NCI-H146 treated with DMSO at 0.1 percent for 48 hours (cell line): ENCODE results near the gene CNOT9.

Experiments
- DNase-seq: peaks from one replicate; lab custom pipeline; 2025; ENCODE audit not compliant: unreplicated experiment; lab: John Stamatoyannopoulos, UW

Gene CNOT9

DNA sequence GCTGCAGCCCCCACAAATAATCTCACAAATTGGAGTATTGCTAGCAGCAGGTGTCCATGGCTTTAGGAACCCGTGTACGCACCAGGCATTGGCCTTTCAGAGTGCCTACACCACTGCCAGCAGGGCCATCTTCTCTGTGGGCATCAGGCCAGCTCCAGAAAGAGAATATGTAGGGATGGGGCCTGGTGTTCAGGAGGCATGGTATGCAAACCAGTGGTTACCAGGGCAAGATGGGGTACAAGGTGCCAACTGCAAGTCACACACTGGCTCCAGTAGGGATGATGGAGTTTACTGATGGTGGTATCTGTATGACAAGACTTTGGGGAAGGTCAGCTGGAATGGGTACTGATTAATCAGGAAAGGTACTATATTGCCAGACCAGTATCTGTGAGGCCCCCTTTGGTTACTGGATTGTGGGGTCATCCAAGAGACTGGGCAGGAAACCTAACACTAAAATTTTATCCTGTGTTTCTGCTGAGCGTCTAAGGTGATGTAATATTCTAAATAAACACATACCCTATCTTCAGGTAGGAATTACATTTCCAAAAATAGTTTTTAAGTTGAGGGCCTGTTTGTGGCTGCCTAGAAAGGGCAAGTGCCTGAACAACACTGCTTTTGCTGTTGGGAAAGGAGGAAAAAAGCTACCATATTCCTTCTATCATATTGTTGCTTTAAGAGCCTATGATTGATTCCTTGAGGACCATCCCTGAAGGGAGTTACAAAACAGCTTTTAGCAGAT, 9.0 kb downstream of the CNOT9 start:
- no peak for DNase-seq

DNA sequence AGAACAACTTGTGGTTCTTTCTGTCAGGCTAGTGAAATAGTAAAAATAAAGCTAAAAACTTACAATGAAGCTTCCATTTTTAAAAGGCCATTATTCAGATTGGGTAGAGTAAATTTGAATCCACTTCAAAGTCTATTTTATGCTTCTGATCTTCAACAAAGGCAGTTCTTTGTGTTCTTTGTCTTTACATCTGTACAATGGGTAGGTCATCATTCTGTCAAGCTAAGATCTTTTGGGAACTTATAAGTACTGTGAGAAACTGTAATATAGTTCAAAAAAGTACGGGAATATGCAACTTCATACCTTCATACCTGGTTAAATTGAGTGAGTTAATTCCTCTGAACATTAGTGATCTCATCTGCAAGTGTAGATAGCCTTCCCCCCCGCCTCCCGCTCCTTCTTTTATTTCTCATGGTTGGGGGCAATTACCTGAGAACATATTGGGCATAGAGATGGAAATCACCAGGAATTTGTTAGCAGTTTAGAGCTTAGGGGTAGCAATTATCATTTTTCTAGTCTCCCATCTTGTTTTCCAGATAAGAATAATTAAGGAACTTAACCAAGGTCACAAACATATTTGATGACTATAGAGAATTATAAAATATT, 9.7 kb downstream of the CNOT9 start:
- DNase-seq, result no peak

DNA sequence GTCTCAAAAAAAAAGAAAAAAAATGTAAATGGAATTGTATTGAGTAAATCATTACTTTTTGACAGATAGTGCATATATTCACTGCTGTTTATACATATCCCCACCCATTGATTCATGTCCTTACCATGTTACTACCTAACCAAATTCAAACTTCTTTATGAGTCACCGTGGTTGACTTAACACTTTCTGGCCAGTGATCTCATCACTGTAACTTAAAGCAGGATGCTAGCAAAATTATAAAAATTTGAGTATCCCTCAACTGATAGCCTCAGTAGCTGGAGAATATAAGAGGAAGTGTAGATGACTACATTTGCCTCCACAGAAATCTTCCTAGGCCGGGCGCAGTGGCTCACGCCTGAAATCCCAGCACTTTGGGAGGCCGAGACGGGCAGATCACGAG, 13.4 kb downstream of the CNOT9 start:
- no peak for DNase-seq

DNA sequence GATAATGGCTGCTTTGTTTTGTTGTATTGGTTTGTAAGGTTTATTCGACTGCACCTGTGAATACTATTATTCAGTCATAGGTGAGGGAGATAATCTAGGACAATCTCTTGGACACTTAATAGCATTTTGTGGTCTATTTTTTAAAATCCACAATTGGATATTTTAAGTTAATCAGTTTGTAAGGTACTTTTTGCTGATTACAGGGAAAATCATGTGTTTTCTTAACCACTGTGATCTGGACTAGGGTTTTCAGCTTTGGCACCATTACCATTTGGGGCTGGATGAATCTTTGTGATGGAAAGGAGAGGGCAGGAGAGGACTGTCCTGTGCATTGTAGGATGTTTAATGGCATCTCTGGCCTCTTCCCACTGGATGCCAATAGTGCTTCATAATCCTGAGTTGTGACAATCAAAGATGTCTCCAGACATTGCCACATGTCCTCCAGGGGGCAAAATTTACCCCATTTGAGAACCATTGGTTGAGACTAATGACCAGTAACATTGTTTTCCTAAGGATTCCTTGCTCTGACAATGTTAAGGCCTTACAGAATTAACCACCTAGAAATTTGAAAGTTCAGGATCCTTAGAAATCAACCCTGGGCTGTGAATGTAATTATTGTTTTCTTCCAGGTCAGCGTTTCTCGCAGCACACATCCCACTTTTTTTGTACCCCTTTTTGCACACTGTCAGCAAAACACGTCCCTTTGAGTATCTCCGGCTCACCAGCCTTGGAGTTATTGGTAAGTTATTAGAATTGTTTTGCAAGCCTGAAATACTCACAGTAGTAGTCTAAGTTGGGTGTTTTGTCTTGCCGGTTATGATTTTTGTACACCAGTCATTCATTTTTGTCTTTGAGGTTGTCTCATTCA, 15.6 kb downstream of the CNOT9 start:
- no peak for DNase-seq

DNA sequence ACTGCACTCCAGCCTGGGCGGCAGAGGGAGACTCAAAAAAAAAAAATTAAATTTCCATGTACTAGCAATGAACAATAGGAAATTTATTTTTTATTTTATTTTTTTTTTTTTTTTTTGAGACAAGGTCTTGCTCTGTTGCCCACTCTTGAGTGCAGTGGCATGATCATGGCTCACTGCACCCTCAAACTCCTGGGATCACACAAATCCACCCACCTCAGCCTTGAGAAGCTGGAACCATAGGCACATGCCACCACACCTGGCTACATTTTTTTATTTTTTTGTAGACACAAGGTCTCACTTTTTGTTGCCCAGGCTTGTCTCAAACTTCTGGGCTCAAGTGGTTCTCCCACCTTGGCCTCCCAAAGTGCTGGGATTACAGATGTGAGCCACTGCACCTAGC, 16.9 kb downstream of the CNOT9 start:
- DNase-seq, result no peak

DNA sequence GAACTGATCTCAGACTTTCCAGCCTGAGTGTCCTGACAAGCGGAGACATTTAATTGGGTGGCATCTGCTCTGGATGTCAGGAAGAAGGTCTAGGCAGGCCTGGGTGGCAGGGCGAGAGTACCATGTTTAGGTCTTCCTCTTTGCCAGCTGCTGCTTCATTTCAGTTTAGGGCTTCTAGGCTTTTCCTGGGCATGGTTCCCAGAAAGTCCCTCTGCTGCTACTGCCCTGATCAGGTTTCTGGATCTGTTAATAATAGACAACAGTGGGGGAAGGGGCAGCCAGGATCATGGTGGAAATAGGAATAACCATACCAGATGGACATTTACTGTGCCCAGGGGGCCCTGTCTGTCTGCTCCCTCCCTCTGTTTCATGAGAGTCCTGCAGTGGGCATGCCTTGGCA, 36.8 kb downstream of the CNOT9 start:
- DNase-seq, result no peak

DNA sequence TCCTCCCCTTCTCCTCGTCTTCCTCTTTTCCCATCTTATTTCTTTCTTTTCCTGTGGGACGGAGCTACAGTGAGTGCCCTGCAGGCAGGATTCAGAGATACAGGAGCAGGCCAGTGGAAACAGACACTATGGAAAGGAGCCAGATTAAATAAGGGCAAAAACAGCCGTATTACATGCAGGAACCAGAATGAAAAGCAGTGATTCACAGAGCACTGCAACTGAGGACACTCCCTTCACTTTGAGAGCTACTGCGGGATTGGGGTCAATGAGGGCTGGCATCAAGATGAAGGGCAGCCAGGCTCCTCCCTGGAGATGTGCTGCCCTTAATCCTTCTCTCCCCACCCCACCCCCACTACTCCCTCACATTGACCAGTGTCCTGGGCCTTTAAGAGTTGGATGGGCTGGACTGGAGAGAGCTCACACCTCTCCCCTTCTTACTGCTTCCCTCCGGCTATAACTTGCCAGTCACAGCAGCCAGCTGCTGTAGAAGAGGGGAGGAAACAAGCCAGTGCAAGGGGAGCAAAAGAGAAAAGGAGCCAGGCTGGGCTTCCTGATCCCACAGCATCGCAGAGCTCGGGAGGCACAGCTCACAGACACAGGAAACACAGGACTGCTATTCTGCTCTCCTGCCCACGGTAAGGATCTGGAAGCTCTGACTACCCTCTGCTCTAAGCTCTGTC, 38.9 kb downstream of the CNOT9 start, which contains the start of gene PLCD4:
Gene PLCD4 (plus strand): TSS at position 464 of the 680 bp plus-strand sequence. CDS start 7,841 bp downstream, outside the sequence.
- no peak for DNase-seq

DNA sequence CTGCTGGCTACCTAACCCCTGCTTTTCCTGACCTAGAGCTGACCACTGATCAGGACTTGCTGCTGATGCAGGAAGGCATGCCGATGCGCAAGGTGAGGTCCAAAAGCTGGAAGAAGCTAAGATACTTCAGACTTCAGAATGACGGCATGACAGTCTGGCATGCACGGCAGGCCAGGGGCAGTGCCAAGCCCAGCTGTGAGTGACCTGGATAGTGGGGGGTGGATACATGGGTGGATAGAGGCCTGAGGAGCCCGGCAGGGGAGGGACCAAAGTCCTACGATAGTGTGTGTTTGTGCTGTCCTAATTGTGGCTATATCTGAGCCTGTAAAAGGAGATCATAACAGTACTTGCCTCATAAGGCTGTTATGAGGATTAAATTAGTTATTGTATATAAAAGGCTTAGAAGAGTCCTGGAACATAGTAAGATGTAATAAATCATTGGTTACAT, 47.3 kb downstream of the CNOT9 start:
- no peak for DNase-seq

DNA sequence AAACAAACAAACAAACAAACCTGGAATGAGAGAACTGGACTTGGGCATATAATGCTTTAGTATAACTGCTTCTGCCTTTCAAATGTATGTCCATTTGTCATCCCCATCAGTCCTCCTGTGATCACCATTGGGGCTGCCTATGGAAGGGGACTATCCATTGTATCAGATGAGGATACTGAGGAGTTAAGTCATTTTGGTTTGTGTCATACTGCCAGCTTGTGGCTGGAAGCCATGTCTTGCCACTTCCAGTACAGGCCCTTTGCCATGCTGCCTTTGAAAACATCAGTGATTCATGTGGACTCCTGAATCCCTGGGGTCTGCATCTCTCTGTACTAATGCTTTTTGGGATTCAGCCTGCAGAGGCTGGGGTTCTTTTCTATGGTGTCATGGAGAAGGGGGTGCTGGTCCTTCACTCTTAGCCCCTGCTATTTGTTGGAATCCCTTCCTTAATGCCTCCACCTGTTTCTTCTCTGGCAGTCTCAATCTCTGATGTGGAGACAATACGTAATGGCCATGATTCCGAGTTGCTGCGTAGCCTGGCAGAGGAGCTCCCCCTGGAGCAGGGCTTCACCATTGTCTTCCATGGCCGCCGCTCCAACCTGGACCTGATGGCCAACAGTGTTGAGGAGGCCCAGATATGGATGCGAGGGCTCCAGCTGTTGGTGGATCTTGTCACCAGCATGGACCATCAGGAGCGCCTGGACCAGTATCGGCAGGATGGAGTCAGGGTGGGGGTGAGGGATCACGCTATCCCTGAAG, 49.6 kb downstream of the CNOT9 start:
- no peak for DNase-seq

DNA sequence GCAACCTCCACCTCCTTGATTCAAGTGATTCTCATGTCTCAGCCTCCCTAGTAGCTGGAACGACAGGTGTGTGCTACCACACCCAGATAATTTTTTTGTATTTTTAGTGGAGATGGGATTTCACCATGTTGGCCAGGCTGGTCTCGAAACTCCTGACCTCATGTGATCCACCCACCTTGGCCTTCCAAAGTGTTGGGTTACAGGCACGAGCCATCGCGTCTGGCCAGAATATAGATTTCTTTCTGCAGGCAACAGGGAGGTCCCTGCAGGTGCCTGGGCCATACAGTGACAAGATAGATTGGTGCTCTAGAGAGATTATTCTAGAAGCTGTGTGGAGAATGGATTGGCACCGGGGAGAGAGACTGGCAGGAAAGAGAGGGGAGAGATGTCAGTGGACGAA, 52.4 kb downstream of the CNOT9 start:
- DNase-seq, result no peak

DNA sequence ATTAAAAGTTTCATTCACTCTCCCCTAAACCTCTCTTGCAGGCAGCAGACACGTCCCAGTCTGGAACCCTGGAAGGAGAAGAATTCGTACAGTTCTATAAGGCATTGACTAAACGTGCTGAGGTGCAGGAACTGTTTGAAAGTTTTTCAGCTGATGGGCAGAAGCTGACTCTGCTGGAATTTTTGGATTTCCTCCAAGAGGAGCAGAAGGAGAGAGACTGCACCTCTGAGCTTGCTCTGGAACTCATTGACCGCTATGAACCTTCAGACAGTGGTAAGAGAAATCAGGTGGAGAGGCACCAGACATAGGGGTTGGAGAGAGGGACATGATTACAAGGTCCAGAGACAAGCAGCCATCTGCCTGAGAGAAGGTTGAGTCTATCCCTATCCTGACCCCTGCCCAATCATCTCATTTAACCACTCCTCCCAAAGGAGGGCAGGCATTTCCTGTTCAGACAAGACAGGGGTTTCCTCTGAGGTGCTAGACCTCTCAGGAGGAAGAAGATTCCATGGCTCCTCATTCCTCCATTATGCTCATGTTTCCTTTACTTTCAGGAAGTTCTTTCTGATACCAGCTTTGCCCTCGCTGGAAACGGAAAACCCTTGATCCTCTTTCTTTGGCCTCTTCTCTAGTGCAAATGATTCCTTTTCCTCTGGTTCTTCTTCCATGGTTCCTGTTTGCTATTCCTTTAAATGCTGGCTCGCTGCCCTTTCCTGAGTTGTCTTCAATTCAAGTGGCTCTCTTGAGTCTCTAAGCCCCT, 54.1 kb downstream of the CNOT9 start:
- no peak for DNase-seq

DNA sequence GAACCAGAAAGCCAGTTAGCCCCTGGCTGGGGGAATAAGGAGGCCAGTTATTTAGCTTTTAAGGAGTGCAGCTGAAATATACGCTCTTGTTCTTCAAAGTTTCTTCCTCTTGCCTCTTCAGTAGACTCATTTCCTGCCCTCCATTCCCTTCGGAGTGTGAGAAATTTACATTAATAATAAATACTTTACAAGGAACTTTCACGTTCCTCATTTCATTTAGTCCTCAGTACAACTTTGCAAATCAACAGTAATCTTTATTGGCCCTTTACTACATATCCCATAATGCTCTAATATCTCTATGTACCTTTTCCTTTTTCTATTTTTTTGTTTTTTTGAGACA, 54.7 kb downstream of the CNOT9 start:
- DNase-seq, result no peak

DNA sequence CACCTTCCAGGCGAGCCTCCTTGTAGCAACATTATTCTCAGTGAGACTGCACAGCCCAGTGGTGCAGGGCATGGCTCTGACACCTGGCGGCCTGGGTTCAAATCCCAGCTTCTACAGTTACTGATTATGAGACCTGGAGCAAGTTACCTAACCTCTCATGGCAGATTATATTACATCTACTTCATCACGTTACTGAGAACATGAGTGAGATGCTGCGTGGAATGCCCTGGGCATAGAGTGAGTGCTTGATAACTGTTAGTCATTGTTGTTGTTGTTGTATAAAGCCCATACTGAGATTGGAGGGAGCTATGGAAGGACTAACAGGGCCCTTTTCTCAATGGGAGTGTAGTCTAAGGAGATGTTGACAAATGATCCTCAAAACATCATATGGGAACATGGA, 57.7 kb downstream of the CNOT9 start:
- no peak for DNase-seq

DNA sequence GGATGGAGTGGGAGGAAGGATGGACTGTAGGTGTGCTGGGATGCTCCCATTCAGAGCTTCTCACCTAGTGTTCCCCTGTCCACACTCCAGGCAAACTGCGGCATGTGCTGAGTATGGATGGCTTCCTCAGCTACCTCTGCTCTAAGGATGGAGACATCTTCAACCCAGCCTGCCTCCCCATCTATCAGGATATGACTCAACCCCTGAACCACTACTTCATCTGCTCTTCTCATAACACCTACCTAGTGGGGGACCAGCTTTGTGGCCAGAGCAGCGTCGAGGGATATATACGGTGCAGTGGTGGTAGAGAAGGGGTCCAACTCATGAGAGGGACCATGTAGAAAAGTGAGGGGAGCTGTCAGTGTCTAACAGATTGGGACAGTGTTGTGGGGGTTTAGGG, 59.3 kb downstream of the CNOT9 start:
- no peak for DNase-seq

DNA sequence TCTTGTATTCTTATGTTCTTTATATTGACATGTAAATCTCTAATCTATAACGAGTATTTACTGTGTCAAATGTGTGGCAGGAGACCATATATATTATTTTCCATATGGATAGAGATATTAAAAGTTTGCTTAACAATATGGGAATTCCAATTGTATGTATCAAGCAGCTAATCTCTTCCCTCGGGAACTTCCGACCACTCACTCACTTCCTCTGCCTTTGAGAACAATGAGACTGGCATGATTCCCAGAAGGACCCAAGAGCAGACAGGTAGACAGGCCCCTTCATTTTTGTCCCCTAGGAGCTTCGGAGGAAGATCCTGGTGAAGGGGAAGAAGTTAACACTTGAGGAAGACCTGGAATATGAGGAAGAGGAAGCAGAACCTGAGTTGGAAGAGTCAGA, 63.2 kb downstream of the CNOT9 start:
- no peak for DNase-seq

DNA sequence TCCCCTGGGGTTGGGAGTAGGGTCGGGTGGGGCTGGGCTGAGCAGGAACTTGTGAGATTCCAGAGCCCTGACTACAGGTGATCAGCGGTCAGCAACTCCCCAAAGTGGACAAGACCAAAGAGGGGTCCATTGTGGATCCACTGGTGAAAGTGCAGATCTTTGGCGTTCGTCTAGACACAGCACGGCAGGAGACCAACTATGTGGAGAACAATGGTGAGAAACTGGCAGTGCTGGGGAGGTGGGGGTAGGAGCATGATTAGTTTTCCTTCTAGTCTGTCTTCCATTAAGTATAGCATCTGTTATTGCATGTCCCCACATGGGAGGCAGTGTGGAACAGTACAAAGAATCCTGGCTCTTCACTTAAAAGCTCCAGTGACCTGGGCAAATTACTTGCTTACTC, 67.1 kb downstream of the CNOT9 start:
- no peak for DNase-seq

DNA sequence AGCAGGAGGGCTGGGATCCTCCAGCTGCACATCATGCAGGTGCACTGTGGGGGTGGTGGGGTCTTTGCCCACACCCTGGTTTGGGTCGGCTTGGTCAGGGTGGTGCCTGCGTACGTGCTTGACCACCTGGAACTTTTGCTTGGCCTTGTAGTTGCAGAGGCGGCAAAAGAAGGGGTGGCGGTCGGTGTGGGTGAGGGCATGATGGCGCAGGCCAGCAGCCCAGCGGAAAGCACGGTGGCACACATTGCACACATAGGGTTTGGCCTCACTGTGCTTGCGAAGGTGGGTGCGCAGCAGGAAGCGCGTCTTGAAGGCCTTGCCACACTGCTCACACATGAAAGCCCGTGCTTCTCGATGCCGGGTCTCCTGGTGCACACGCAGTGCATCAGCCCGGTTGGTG, 69.7 kb downstream of the CNOT9 start:
- DNase-seq, result no peak

DNA sequence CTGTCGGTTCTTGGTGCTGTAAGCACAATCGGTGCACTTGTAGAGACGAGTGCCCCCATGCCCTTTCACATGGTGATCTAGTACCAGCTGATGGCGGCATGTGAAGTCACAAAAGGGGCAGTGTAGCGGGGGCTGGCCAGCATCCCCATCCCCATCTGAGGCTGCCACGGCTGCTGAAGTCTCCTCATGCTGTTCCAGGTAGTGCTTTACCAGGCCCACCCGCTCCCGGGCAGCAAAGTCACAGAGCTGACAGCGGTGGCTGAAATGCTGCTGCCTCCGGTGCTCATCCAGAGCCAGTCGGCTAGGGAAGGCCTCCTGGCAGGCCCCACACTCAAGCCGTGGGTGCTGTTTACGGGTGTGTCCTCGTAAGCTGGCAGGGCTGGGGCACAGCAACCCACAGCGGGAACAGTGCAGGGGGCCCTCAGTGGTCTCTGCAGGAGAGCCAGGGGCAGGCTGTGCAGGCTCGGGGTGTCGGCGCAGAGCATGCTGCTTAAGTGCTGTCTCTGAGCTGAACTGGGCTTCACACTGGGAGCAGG, 73.5 kb downstream of the CNOT9 start:
- DNase-seq, result no peak

DNA sequence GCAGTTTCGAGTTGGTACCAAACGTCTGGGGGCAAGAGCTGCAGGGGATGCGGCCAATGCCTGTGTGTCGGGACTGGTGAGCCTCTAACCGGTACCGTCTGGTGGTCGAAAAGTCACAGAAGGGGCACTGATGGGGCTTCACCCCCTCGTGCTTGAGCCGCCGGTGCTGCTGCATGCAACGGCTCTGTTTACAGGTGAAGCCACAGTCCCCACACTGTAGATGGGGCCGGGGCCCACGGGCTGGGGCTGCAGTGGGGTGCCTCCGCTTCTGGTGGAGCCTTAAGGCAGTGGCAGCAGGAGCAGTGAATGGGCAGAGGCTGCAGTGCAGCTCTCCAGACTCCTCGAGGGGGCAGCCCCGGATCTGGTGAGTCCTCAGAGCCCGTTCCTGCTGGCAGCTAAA, 74.1 kb downstream of the CNOT9 start:
- DNase-seq, result no peak
